Daoy (cell line): ENCODE results near the gene STAG2. TPM values are rescaled to one million over a fixed set of nuclear protein-coding genes. Genes with fewer than 3 reads are reported as not detected.
"Not testable (repeated sequence)": the region's sequence is repeated elsewhere in the genome, so short reads cannot be mapped to it uniquely, and the experiment has no call there.

ENCODE experiments used
- DNase-seq: peaks from one replicate; pipeline ENCODE4 v3.0.0-alpha.2; 2015; ENCODE audit warnings: low read depth
- total RNA-seq: library from RNA; depleted of rRNA; stranded (reverse); fragments of >200 nt; shearing (Covaris generic); gene quantifications from 2 replicates; pipeline ENCODE4 v1.2.3, GENCODE V29; 2014; rRNA removed

Gene STAG2
- total RNA-seq, result 74.1 and 84.6 TPM in 2 replicates

DNA sequence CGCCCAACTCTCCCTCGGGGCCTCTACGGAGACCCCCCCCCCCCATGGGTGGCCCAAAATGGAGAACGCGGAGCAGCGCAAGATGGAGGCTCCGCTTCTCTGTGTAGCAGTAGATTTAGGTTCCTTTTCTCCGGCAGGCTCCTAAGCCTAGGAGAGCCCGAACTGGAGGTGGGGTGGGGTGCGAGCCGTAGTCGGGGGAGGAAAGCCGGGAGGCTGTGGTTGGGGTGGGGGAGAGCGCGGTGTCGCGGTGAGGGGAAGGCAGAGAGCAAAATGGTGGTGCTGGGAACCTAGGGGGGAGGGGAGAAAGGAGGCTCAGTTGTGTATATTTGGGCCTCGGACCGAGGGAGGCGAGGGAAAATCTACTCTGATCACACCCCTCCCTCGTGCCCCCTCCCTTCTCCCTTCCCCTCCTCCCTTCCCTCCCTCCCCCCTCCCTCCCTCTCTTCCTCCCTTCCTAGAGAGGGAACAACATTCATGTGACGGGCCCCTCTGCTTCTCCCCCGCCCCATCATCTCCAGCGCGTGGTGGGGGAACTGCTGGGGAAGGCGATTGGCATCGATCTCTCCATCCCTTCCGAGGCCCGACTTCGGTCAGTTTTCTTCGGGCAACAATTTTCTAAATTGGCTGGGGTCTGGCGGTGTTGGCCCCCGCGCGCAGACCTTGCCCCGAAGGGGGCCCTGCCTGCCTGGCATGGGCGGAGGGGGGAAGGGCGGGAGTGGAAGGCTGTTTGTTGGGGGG lies at the start of gene STAG2:
TSS of gene STAG2 (plus strand) at position 439 of the 738 bp plus-strand sequence. CDS start 60,922 bp downstream, outside the sequence.
- DNase-seq, result peak; percentile 87

DNA sequence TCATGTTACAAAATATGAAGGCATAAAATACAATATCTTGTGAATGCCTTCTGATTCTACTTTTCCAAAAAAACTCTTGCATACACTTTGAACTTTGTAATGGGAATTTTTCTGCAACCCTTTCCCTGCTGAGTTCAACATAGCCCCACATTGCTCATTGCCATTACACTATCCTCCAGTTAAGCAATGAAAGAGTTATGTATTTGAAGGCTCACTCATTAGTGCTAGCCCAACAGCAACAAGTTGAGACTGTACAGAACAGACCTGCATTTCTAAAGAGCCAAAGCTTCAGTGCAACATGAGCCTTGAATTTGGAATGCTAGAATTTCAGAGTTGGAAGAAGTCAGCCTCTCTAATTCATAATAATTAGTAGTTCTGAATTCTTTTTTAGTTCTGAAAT lies 44.4 kb upstream of the STAG2 start:
- DNase-seq, result no peak

DNA sequence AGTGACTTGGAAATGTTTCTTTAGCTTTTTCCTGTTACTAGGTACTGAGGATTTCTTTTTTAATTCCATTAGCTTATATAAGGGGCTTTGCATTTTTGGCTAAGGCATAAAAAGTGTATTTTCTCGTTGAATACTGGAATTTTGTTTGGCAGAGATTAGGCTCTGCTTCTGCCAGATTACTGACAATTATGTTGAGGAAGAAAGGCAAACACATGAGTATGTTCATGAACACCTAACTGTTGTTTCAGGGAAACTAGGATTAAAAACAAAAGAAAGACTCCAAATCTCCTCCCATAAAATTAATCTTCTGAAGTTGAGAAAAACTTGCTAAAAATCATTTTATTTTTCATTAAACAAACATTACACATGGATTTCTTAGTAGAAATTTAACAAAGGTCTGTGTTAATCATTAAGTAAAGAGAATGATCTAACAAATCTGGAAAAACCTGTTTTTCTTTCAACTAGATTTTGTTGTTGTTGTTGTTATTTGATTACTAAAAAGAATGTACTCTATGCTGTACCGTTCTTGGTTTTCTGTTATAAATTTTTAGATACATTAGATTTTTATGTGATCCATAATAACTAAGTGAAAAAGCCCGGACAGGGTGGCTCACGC lies 43.3 kb upstream of the STAG2 start:
- no peak for DNase-seq

DNA sequence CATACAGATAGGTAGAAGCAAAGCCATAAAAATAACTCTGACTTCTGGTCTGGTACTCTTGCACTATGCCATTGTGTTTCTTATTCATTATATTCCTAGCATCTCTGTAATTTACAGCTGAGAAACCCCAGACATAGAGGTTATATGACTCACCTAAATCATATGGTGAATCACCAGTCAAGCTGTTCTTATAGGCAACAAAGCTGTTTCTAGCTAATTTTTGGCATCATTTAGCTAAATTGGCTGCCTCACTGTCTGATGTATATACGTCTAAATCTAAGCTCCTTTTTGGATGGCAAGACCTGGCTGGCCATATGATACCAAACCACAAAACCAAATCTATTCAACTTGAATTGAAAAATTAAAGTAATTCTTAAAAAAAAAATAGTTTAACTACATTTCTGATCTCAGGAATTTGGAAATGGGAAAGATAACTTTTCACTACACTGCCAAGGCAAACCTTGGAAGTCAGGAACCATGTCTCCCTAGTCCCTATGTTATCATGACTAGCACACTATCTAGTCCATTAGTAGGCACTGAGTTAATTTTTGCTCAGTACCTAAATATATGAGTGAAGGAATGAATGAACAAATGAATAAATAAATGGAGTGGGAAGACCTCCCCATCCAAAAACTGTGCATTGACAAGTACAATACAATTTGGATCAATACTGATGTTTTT lies 41.3 kb upstream of the STAG2 start:
- peak; percentile 47 for DNase-seq

DNA sequence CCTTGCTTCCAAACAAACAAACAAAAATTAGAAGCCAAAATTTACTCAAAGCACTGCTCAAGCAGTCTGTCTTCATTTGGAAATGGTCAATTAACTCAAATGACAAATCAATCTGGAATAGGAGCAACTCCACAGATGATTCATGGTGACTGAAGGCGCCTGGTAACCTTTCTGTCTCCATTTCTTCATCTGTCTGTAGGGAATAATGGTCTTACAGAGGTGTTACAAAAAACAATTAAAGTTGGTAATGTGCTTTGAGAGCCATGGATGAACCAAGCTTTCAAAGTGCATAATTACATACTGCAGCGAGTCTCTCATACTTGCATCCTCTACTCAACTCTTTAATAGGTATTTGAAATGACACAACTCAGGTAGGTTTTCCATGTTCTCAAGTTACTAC lies 38.3 kb upstream of the STAG2 start:
- DNase-seq, result no peak

DNA sequence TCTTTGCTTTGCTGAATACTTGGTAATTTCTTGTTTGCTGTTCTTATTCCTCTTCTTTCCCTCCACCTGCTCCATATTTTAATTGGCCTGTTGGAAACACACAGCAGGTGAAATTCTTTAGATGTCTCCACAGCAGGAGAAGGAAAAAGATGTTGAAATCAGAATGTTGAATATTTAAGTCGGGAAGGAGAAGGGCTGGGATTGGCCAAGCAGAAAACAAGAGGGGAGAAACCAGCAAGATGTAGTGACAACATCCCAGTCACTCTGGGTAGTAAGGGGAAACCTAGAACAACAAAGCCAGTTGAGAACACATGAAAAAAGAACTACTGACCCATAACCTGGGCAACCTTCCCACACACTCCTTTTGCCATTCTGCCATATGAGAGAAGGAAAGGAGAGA lies 37.3 kb upstream of the STAG2 start:
- no peak for DNase-seq

DNA sequence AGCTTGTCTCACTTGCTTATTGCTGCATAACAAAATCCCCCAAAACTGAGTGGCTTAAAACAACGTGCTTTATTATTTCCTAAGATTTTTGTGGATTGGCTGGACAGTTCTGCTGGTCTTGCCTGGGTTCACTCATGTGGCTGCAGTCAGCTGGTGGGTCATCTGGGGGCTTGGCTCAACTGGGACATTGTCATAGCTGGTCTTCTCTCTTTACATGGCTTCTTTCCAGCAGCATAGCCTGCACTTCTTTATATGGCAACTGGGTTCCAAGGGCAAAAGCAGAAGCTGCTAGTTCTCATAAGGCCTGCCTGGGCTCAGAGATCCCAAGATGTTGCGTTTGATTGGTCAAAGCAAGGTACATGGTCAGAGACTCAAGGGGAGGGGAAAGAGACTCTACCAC lies 33.7 kb upstream of the STAG2 start:
- DNase-seq, result no peak

DNA sequence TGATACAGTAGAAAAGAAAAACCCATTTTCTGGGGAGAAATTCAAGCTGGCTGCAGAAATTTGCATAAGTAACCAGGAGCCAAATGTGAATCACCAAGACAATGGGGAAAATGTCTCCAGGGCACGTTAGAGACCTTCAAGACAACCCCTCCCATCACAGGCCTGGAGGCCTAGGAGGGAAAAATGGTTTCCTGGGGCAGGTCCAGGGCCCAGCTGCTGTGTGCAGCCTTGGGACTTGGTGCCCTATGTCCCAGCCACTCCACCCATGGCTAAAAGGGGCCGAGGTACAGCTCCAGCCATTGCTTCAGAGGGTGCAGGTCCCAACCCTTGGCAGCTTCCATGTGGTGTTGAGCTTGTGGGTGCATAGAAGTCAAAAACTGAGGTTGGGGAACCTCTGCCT lies 29.5 kb upstream of the STAG2 start:
- not testable (repeated sequence) for DNase-seq

DNA sequence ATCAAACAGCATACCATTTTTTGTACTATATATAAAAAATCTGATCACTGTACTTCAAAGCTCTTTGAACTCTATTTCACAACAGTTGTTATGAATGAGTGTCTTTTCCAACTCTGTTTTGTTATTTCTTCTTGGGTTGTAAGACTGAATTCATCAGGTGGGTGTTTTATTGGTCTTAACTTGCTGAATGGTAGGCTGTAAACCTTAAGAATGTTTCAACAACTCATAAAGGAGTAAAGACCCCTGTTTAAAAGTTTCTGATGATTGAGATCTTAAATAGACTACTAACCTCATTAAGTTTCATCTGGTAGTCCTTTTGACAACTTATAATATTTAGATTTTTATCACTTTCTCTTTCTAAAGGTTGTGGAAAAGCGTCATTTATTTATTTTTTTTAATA lies 18.4 kb upstream of the STAG2 start:
- no peak for DNase-seq

DNA sequence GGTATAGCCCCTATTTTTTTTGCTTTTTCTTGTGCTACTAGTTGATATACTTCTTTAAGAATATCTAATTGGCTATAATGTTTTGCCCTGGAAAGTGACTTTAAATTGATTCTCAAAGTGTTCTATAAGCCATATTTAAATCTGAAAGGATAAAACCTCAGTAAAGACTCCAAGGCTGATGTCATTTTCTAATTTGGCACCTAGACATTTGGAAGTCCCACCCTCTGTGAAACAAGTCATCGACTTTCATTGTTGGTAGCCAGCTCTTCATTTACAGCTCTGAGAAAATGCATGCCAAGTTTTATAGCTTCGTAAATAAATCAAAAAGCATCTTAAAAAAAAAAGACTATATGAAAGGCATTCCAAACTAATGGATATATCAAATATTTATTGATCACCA lies 18.0 kb upstream of the STAG2 start:
- no peak for DNase-seq

DNA sequence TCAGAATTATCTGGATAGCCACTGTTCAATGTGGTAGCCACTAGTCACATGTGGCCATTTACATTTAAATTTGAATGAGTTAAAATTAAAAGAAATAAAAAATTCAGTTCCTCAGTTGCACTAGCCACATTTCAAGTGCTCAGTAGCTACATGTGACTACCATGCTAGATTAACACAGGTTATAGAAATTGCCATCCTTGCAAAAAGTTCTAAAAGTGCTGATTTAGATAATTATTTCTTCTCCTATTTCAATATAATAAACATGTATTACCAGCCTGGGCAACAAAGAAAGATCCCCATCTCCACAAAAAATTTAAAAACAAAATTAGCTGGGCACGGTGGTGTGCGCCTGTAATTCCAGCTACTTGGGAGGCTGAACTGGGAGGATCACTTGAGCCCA lies 11.7 kb upstream of the STAG2 start:
- no peak for DNase-seq

DNA sequence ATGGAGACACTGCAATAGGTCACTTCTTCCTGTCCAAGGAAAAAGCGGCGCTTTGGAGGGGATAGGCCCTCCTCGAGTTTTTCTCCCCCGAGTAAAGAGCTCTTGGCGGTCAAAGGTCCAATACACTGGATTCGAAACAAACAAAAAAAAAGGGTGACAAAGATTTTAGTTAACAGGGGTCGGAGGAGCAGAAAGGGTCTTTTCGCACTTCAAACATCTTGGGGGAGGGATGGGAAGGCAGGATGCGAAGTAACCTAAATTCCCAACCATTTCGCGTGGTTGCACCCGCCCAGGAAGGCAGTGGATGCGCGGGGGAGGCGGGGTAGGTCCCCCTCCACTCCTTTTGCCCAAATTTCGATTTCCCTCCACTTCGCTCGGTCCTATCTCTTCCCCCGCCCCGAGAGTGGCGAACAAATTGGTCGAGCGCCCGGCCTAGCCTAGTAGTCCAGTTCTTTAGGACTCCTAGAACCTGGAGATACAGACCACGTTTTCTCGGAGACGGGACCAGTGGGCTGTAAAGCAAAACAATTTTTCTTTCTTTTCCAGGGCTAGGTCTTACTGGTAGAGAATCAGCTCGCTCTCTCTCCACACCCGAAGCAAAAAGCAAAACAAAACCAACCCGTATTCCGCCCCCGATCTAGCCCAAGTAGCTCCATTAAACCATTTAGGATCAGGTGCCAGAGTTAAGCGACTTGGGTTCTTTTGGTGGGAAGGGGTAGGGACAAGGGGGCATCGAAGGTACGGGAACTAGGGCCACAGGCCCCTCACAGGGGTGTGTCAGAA lies 2.0 kb upstream of the STAG2 start:
- peak; percentile 19 for DNase-seq

DNA sequence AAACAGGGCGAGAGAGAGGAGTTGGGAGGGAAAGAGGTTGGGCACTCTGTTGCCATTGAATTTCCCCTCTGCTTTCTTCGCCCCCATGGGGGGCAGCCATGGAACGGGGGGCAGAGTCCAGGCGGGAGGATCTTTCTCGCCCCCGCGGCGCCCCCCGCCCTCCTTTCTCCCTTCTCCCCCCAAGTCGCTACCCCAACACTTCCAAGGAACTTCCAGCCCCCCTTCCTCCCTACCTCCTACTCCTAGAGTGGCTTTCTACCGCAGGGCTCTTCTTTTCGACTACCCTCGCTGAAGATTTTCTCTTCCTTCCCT lies 594 bp upstream of the STAG2 start:
- DNase-seq, result no peak

DNA sequence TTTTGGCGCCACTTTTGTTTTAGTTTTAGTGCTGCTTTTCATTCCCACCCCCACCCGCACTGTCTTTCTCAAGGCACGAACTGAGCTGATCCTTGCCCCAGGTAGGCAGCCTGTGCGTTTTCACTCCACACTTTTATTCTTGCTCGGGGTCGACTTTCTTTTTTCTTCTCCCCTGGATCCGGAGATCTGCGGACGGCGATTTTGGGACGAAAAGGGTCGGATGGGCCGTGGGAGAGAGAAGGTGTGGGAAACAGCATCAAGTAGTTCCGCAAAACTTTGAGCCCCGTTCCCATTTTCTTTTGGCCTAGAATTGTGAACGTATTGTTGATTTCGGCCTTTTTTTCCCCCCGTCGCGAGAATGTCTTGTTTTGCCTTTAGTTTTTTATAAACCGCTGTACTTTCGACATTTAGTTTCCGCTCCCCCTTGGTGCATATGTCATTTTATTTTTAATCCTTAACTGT lies 531 bp downstream of the STAG2 start:
- no peak for DNase-seq

DNA sequence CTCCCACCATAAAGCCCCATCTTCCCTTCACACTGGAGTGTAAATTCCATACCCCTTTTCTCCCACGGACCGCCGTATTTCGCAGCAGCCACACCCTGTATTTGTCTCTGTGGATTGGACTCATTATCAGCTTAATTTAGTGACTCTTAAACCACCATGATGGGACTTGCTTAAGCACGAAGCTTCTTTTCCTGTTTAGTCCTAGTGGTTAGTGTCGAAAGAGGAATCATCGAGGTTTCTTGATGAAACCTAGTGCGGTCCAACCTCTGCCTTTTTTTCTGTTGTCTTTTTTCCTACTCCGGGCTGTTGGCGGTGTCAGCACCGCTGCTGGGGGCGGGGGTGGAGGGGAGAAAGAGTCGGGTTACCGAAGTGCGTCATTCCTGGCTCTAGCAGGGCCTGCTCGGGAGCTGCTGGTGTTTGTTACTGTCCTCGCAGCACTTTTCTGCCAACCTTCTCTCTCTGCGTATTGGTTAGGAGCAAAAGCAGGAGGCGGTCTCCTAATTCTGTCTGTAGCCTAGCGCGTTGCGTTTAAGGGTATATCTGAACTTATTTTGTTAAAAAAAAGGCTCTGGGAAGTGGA lies 1.4 kb downstream of the STAG2 start:
- DNase-seq, result peak; percentile 93

DNA sequence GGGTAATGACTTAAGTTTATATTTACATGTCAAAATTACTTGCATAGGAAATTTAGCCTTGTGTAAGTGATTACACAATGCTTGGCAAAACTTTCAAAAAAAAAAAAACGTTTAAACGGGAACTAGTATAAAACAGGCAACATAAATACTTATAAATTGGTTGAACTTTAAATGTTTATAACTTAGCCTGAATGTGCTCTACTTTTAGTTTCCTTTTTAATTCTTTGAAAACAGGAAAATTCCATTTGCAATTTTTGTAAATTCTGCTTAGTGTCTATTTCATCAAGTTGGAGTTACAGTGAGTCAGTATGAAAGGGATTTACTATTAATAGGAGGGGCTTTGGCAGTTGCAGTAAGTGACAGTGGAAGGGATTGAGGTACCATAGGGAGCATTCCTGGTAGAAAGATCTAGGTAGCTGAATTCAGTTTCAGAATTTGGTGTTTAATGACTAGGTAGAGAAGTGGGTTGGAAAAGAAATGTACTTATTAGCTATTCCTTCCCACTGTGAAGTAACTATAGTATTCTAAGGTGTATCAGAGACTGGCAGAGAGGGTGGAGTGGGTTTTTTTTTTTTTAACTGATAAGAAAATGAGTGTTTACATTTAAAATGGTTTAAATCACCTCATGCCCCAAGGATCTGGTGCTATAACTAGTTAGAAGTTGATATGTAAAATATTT lies 2.8 kb downstream of the STAG2 start:
- no peak for DNase-seq

DNA sequence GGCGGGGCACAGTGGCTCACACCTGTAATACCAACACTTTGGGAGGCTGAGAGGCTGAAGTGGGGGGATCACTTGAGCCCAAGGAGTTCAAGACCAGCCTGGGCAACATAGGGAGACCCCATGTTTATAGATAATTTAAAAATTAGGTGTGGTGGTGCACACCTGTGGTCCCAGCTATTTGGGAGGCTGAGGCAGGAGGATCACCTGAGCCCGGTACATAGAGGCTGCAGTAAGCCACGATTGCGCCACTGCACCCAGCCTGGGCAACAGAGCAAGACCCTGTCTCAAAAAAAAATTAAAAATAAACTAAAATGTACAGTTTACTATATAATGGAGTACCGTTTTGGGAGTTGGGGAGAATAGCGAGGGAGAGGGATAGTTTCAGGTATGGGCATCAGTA lies 4.2 kb downstream of the STAG2 start:
- DNase-seq, result no peak

DNA sequence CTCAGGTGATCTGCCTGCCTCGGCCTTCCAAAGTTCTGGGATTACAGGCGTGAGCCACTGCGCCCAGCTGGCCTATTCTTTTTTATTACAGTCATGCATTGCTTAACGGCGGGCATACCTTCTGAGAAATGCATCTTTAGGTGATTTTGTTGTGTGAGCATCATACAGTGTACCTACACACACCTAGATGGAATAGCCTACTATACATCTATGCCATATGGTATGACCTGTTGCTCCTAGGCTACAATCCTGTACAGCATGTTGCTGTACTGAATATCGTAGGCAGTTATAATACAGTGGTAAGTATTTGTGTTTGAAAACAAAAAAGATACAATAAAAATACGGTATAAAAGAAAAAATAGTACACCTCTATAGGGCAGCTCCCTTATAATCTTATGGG lies 6.0 kb downstream of the STAG2 start:
- DNase-seq, result no peak

DNA sequence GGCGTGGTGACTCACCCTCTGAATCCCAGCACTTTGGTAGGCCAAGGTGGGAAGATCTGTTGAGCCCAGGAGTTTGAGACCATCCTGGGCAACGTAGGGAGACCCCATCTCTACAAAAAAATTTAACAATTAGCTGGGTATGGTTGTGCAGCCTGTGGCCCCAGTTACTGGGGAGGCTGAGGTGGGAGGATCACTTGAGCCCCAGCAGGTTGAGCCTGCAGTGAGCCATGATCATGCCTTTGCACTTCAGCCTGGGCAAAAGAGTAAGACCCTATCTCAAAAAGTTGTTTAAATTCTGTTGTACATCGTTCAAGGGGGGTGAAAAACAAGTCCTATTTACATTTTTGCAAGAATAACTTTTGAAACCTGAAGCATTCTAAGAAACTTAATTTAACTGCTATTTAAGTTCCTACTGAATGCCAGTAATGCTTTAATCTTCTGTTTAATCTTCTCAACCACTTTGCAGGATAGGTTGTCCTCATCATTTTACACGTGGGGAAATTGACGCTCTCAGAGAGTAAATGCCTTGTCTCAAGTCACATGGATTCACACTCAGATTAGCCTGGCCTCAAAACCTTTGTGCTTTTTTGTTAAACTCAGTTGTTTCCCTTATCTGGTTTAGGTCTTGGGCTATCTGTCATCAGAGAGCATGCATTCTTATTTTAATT lies 7.0 kb downstream of the STAG2 start:
- no peak for DNase-seq

DNA sequence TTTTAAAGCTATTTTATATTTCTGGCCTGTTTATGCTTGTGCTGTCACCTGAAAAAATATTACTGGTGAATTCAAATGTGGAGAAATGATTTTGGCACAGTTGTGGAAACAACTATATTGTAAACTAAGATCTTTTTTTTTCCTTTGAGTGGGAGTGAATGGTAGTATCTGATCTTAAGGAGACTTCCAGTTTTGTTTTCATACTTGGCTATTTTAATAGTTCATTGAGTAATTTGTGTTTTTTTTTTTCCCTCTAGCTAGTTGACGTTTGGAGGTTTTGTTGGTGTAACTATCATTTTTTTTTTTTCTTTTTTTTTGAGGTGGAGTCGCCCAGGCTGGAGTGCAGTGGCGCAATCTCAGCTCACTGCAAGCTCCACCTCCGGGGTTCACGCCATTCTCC lies 10.5 kb downstream of the STAG2 start:
- no peak for DNase-seq

DNA sequence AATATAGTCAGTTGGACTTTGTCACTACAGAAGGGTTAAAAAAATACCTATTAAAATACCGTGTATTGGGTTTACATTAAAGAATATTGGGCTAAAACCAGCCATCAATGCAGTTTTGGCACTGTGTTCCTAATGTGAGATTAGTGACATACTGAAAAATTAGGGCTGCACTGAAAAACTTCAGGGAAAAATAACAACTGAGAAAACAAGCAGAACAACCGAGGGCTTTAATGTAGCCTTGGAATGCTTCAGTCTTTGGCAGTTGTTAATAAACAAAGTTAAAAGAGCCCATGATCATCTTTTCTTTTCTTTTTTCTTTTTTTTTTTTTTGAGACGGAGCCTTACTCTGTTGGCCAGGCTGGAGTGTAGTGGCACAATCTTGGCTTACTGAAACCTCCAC lies 12.4 kb downstream of the STAG2 start:
- no peak for DNase-seq
